PFSK-1 (cell line): Measurements from ENCODE around the gene PLEKHA3.

Experiments used
- FOXP2 ChIP-seq: optimal IDR thresholded peaks from 2 replicates; pipeline ENCODE3; 2011; ENCODE audit warnings: borderline replicate concordance, control low read depth, inconsistent platforms; ENCODE audit not compliant: insufficient read depth; ENCODE audit errors: extremely low read length, extremely low read depth
- POLR2AphosphoS5 ChIP-seq: IDR thresholded peaks from 2 replicates; pipeline ENCODE4 v1.6.1; 2012; ENCODE audit warnings: low read depth, mild to moderate bottlenecking, control low read depth, low read length, moderate library complexity
- REST ChIP-seq, 2 experiments: IDR thresholded peaks; 2 replicates each; pipeline versions ENCODE4 v1.6.1 to v1.8.0; 2011 to 2012; ENCODE audit warnings: low read depth in 2 of 2, low read length in 2 of 2, control low read depth in 1 of 2, inconsistent platforms in 1 of 2, mild to moderate bottlenecking in 1 of 2, moderate library complexity in 1 of 2; ENCODE audit not compliant: insufficient read depth in 1 of 2
- SIN3A ChIP-seq: IDR thresholded peaks from 2 replicates; pipeline ENCODE4 v1.6.1; 2012; ENCODE audit warnings: mild to moderate bottlenecking, low read length, moderate library complexity, borderline replicate concordance; ENCODE audit not compliant: insufficient read depth
- TAF1 ChIP-seq: IDR thresholded peaks from 2 replicates; pipeline ENCODE4 v1.6.1; 2012; ENCODE audit warnings: low read length, control low read depth, borderline replicate concordance; ENCODE audit not compliant: insufficient read depth

Gene PLEKHA3

GRCh38 chr2:178536037-178536436 is 55.8 kb downstream of the PLEKHA3 start:
- TF ChIP-seq SIN3A (no peak), TAF1 (no peak), FOXP2 (no peak), POLR2AphosphoS5 (no peak), REST (IDR thresholded peaks at IDR 0.05; ENCODE audit: insufficient read depth in 1 of 2, low read depth in 2 of 2, low read length in 2 of 2) (no peak)

GRCh38 chr2:178542161-178542560 is 61.9 kb downstream of the PLEKHA3 start:
- TF ChIP-seq POLR2AphosphoS5 (no peak), SIN3A (no peak), FOXP2 (no peak), TAF1 (no peak), REST (IDR thresholded peaks at IDR 0.05; ENCODE audit: insufficient read depth in 1 of 2, low read depth in 2 of 2, low read length in 2 of 2) (no peak)

- no peak for TF ChIP-seq FOXP2
- no peak for TF ChIP-seq SIN3A
- TF ChIP-seq REST (IDR thresholded peaks at IDR 0.05; ENCODE audit: insufficient read depth in 1 of 2, low read depth in 2 of 2, low read length in 2 of 2): no peak
- TF ChIP-seq TAF1: no peak
- TF ChIP-seq POLR2AphosphoS5: no peak
Observed at GRCh38 chr2:178542569-178542968, 62.3 kb downstream of the PLEKHA3 start.

GRCh38 chr2:178550352-178550751 is 70.1 kb downstream of the PLEKHA3 start:
- TF ChIP-seq SIN3A: no peak
- TF ChIP-seq TAF1: no peak
- TF ChIP-seq FOXP2: no peak
- TF ChIP-seq POLR2AphosphoS5: no peak
- TF ChIP-seq REST (IDR thresholded peaks at IDR 0.05; ENCODE audit: insufficient read depth in 1 of 2, low read depth in 2 of 2, low read length in 2 of 2): no peak

GRCh38 chr2:178553047-178553446 is 72.8 kb downstream of the PLEKHA3 start:
- TF ChIP-seq POLR2AphosphoS5 (no peak), SIN3A (no peak), REST (IDR thresholded peaks at IDR 0.05; ENCODE audit: insufficient read depth in 1 of 2, low read depth in 2 of 2, low read length in 2 of 2) (no peak), TAF1 (no peak), FOXP2 (no peak)
